CD4-positive, alpha-beta T cell treated with Interferon gamma for 1 hour (primary cell): ENCODE data around the gene PALLD.

Experiments
- DNase-seq: peaks from one replicate; pipeline ENCODE4 v3.0.0-alpha.2; 2020

Gene PALLD

GRCh38 chr4:168773388-168774195 lies 276.7 kb downstream of the PALLD start:
- DNase-seq, result no peak

GRCh38 chr4:168776382-168776781 lies 279.5 kb downstream of the PALLD start:
- DNase-seq, result no peak

- DNase-seq, result no peak
Measured at GRCh38 chr4:168777277-168777965, 280.6 kb downstream of the PALLD start.

- no peak for DNase-seq
Measured at GRCh38 chr4:168781341-168781740, 284.5 kb downstream of the PALLD start.

- no peak for DNase-seq
Measured at GRCh38 chr4:168781926-168782325, 285.1 kb downstream of the PALLD start.

- DNase-seq, result no peak
Measured at GRCh38 chr4:168782439-168782838, 285.6 kb downstream of the PALLD start.

- no peak for DNase-seq
Measured at GRCh38 chr4:168784786-168785461, 288.1 kb downstream of the PALLD start.

- no peak for DNase-seq
Measured at GRCh38 chr4:168787334-168787733, 290.5 kb downstream of the PALLD start.

- no peak for DNase-seq
Measured at GRCh38 chr4:168787801-168788595, 291.1 kb downstream of the PALLD start.

GRCh38 chr4:168790898-168791297 lies 294.0 kb downstream of the PALLD start:
- no peak for DNase-seq

GRCh38 chr4:168791376-168791775 lies 294.5 kb downstream of the PALLD start:
- DNase-seq, result no peak

GRCh38 chr4:168793542-168793941 lies 296.7 kb downstream of the PALLD start:
- no peak for DNase-seq

- no peak for DNase-seq
Measured at GRCh38 chr4:168794092-168794707, 297.3 kb downstream of the PALLD start.

- DNase-seq, result no peak
Measured at GRCh38 chr4:168794881-168795280, 298.0 kb downstream of the PALLD start.

GRCh38 chr4:168795346-168795745 lies 298.5 kb downstream of the PALLD start:
- no peak for DNase-seq

- DNase-seq, result no peak
Measured at GRCh38 chr4:168796362-168797106, 299.7 kb downstream of the PALLD start.

GRCh38 chr4:168797194-168797593 lies 300.3 kb downstream of the PALLD start:
- no peak for DNase-seq

GRCh38 chr4:168797738-168798375 lies 301.0 kb downstream of the PALLD start:
- no peak for DNase-seq

- no peak for DNase-seq
Measured at GRCh38 chr4:168800926-168801325, 304.1 kb downstream of the PALLD start.

GRCh38 chr4:168802222-168802621 lies 305.4 kb downstream of the PALLD start:
- no peak for DNase-seq

- peak; percentile 21 for DNase-seq
Measured at GRCh38 chr4:168803052-168803451, 306.2 kb downstream of the PALLD start.
